Measurements from ENCODE around the gene ADAMTS9.

GRCh38 chr3:64718976-64719375 is 31.2 kb upstream of the ADAMTS9 start:
- TF ChIP-seq POLR2A (IDR thresholded peaks at IDR 0.05) = no peak
- TF ChIP-seq, protein P1, sequence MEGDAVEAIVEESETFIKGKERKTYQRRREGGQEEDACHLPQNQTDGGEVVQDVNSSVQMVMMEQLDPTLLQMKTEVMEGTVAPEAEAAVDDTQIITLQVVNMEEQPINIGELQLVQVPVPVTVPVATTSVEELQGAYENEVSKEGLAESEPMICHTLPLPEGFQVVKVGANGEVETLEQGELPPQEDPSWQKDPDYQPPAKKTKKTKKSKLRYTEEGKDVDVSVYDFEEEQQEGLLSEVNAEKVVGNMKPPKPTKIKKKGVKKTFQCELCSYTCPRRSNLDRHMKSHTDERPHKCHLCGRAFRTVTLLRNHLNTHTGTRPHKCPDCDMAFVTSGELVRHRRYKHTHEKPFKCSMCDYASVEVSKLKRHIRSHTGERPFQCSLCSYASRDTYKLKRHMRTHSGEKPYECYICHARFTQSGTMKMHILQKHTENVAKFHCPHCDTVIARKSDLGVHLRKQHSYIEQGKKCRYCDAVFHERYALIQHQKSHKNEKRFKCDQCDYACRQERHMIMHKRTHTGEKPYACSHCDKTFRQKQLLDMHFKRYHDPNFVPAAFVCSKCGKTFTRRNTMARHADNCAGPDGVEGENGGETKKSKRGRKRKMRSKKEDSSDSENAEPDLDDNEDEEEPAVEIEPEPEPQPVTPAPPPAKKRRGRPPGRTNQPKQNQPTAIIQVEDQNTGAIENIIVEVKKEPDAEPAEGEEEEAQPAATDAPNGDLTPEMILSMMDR (IDR thresholded peaks at IDR 0.05) = no peak

Measured in sigmoid colon (tissue), 3 donors.